HFF-Myc (cell line): Measurements from ENCODE around the gene ATP11C.

Source experiments
- DNase-seq: peaks from one replicate; pipeline ENCODE4 v3.0.0-alpha.2; 2011; ENCODE audit warnings: low read depth; ENCODE audit errors: extremely low read depth
- H3K4me3 ChIP-seq: replicated peaks from 2 replicates; pipeline ENCODE4 v1.5.1; 2011; ENCODE audit warnings: low read depth, mild to moderate bottlenecking, control low read depth, low read length
- TF ChIP-seq, protein P1 (sequence below): IDR thresholded peaks from 2 replicates; pipeline ENCODE4 v1.5.1; 2012; ENCODE audit warnings: mild to moderate bottlenecking, low read depth, low read length, control low read depth; ENCODE audit errors: missing control alignments

Gene ATP11C

DNA sequence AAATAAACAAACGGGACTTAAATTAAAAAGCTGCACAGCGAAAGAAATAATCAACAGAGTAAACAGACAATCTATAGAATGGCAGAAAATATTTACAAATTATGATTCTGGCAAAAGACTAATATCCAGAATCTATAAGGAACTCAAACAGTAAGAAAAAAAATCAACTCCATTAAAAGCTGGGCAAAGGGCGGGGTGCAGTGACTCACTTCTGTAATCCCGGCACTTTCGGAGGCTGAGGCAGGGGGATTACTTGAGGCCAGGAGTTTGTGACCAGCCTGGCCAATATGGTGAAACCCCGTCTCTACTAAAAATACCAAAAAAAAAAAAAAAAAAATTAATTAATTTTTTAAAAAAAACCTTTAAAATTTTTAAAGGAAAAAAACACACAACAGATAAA is 109.0 kb downstream of the ATP11C start:
- TF ChIP-seq, protein P1, sequence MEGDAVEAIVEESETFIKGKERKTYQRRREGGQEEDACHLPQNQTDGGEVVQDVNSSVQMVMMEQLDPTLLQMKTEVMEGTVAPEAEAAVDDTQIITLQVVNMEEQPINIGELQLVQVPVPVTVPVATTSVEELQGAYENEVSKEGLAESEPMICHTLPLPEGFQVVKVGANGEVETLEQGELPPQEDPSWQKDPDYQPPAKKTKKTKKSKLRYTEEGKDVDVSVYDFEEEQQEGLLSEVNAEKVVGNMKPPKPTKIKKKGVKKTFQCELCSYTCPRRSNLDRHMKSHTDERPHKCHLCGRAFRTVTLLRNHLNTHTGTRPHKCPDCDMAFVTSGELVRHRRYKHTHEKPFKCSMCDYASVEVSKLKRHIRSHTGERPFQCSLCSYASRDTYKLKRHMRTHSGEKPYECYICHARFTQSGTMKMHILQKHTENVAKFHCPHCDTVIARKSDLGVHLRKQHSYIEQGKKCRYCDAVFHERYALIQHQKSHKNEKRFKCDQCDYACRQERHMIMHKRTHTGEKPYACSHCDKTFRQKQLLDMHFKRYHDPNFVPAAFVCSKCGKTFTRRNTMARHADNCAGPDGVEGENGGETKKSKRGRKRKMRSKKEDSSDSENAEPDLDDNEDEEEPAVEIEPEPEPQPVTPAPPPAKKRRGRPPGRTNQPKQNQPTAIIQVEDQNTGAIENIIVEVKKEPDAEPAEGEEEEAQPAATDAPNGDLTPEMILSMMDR: no peak
- no peak for DNase-seq
- H3K4me3 ChIP-seq: no peak overlapping the region

DNA sequence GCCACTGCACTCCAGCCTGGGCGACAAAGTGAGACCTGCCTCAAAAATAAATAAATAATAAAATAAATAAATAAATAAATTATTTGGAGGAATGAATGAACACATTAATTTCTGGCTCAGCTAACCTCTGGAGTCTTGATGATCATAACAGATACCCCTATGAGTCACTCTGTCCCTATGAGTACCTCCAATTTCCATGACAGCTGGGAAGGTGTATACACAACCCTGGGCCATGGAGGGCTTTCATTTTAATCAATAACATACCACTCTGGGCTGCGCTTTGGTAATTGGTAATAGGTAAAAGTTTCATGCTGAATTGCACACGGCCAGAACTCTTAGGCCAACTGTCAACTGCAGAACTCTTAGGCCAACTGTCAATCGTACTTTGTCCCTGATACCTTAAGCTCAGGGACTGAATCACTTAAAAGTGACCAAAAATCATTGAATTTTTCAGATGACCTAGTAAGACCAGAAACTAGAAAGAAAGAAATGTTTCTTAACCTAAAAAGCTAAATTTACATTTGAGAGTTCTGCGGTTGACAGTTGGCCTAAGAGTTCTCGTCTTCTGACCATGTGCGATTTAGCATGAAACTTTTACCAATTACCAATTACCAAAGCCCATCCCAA is 112.4 kb downstream of the ATP11C start:
- TF ChIP-seq, protein P1: no peak
- DNase-seq: no peak
- no peak overlapping the region for H3K4me3 ChIP-seq

DNA sequence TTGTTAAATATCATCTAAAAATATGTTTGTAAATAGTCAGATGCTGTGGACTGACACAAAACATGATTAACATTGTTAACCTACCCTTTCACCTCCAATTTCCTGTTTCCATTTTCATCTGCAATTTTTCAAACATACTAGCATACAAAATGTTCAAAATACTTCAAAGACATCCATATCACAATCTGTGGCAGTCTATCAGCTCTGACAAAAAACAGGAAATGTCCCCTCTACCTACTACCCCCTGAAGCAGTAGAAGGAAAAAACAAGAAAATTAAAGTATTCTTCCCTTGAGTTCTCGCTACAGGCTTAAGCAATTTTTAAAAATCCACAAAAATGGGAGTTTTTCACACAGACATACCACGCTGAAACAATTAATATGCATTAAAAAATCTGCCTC is 116.6 kb downstream of the ATP11C start:
- no peak overlapping the region for H3K4me3 ChIP-seq
- TF ChIP-seq, protein P1: no peak
- DNase-seq: no peak

DNA sequence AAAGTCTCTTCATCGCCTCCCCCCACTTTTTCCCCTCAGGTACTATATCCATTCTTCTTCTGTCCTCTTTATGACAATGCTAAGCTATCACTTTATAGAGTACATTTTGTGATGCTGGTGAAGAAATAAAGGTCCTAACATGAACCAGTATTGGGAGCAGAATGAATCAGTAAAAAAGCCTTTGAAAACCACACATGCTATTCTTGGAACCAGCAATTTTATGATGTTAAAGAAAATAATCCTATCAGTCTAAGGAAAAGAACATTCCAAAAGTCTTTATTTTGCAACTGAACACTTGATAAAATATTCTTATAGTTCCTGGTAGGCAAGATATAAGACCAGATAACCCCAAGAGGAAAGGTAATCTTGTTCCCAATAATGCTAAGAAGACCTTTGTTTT is 117.1 kb downstream of the ATP11C start:
- TF ChIP-seq, protein P1: no peak
- no peak for DNase-seq
- no peak overlapping the region for H3K4me3 ChIP-seq

DNA sequence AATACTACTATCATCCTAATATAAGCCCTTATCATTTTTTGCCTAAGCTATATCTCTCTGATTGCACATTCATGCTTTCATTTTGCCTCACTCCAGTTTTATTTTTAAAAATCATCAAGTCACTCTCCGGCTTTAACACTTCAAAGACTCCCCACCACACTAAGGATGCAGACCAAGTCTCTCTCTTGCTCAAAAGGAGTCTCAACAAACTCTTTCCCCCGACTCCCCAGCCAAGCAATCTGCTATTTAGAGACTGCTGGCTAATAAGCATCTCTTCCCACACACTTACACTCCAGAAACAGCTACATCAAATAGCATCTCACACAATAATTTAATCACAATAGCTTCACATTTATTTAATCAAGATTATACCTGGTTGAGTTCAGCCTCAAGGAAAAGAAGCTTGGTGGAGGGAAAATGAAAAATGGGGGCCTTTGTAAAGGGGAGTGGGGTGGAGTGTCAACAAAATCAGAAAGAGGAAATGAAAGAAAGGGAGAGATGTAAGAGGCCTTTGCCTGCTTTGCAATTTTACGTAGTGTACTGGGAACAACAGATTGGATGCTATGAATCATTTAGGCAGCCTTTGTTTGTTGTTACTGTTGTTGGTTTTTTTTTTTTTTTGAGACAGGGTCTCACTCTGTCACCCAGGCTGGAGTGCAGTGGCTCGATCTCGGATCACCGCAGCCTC is 120.8 kb downstream of the ATP11C start:
- DNase-seq: no peak
- TF ChIP-seq, protein P1: no peak
- no peak overlapping the region for H3K4me3 ChIP-seq

DNA sequence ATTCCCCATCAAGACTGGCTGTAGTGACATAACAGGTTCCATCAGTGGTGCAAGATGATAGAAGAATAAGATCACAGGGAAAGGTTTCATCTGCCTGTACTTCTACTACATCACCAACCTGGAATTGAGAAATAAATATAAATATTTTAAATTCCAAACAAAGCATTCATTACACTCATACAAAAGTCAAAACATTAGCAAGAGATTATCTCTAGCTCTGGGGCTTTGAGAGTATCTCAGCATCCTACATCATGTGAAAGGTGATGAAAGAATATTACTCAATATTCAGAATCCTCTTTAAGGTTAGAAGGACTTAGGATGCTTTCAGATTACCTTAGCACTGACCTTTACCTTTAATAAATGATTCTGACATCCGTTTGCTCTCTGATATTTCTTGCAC is 128.4 kb downstream of the ATP11C start:
- H3K4me3 ChIP-seq: no peak overlapping the region
- TF ChIP-seq, protein P1: no peak
- DNase-seq: no peak
